Bronchial epithelial cell (primary cell): ENCODE measurements around the gene EWSR1. TPM values are rescaled to one million over a fixed set of nuclear protein-coding genes. Genes with fewer than 3 reads are reported as not detected.

Experiments
- DNase-seq: peaks from one replicate; pipeline ENCODE4 v3.0.0-alpha.2; 2010; ENCODE audit warnings: low read depth
- FAIRE-seq: peaks from 2 replicates; lab custom pipeline; 2011; peaks lifted over from hg19 to GRCh38; lab: Jason Lieb, UNC
- H3K27me3 ChIP-seq: 2 replicates; pipeline ENCODE4 v1.5.1; 2011; ENCODE audit warnings: low read length; ENCODE audit not compliant: control insufficient read depth, insufficient read depth
- H3K36me3 ChIP-seq: 2 replicates; pipeline ENCODE4 v1.5.1; 2011; ENCODE audit warnings: low read length; ENCODE audit not compliant: control insufficient read depth, insufficient read depth
- H3K4me3 ChIP-seq: 2 replicates; pipeline ENCODE4 v1.5.1; 2011; ENCODE audit warnings: mild to moderate bottlenecking, low read depth, low read length, control low read depth
- CTCF ChIP-seq: IDR thresholded peaks from 2 replicates; pipeline ENCODE4 v1.5.1; 2011; ENCODE audit warnings: mild to moderate bottlenecking, moderate library complexity, low read length, control low read depth, inconsistent platforms; ENCODE audit not compliant: insufficient read depth, severe bottlenecking
- total RNA-seq: library from RNA; depleted of rRNA; stranded (reverse); fragments of >200 nt; gene quantifications from 2 replicates; pipeline ENCODE4 v1.2.1, GENCODE V29; 2014

Gene EWSR1
- total RNA-seq, 1 donor from 2014 or later = 87.1 TPM

GRCh38 chr22:29316141-29316828 lies 48.2 kb downstream of the EWSR1 start:
- Histone ChIP-seq H3K4me3 (no peak overlapping the region), H3K36me3 (peaks cover 2% of the 10 kb centered on the region), H3K27me3 (peaks cover 26% of the 10 kb centered on the region)
- no peak for DNase-seq
- TF ChIP-seq CTCF = no peak
- no peak for FAIRE-seq

- no peak for FAIRE-seq
- H3K36me3 ChIP-seq = no peaks in the 10 kb centered on the region
- no peak for TF ChIP-seq CTCF
- H3K4me3 ChIP-seq = no peak overlapping the region
- DNase-seq = no peak
- H3K27me3 ChIP-seq = peaks cover 25% of the 10 kb centered on the region
These were observed 49.9 kb downstream of the EWSR1 start for GRCh38 chr22:29317827-29318454.

GRCh38 chr22:29319072-29319471 lies 51.0 kb downstream of the EWSR1 start:
- FAIRE-seq = peak; percentile 55
- no peaks in the 10 kb centered on the region for H3K36me3 ChIP-seq
- peaks cover 16% of the 10 kb centered on the region for H3K27me3 ChIP-seq
- H3K4me3 ChIP-seq = no peak overlapping the region
- no peak for TF ChIP-seq CTCF
- no peak for DNase-seq

- DNase-seq (no peak), FAIRE-seq (no peak)
- Histone ChIP-seq H3K4me3 (no peak overlapping the region), H3K36me3 (no peaks in the 10 kb centered on the region), H3K27me3 (peaks cover 7% of the 10 kb centered on the region)
- TF ChIP-seq CTCF = peak; percentile 7
These were observed 52.5 kb downstream of the EWSR1 start for GRCh38 chr22:29320546-29320945.

- no peaks in the 10 kb centered on the region for H3K27me3 ChIP-seq
- no peak for TF ChIP-seq CTCF
- FAIRE-seq (no peak), DNase-seq (no peak)
- peaks cover 10% of the 10 kb centered on the region for H3K36me3 ChIP-seq
- no peak overlapping the region for H3K4me3 ChIP-seq
These were observed 55.6 kb downstream of the EWSR1 start for GRCh38 chr22:29323641-29324040.

- H3K4me3 ChIP-seq = no peak overlapping the region
- no peak for TF ChIP-seq CTCF
- H3K27me3 ChIP-seq = no peaks in the 10 kb centered on the region
- no peak for DNase-seq
- peaks cover 16% of the 10 kb centered on the region for H3K36me3 ChIP-seq
- no peak for FAIRE-seq
These were observed 57.3 kb downstream of the EWSR1 start for GRCh38 chr22:29325356-29325755.
